HEK293 (cell line): Measurements from ENCODE around the gene DUSP2.

Experiments
- CTCF ChIA-PET: fragments of 350-600 bp; formaldehyde crosslinking; extraction: SDS; loops from one replicate; lab custom pipeline; 2021; ENCODE audit warnings: antibody characterized with exemption; lab: Yijun Ruan, JAX
- POLR2A ChIA-PET: fragments of 300-600 bp; formaldehyde crosslinking; extraction: SDS; loops from one replicate; lab custom pipeline; 2020; ENCODE audit warnings: antibody characterized with exemption, inconsistent platforms; lab: Yijun Ruan, JAX
- H3K27ac ChIP-seq: fragments of 200-500 bp; sonication (Bioruptor generic); 2 replicates; pipeline ENCODE4 v1.5.1; 2014; ENCODE audit warnings: low read depth, low read length, control low read depth, inconsistent platforms; ENCODE audit errors: extremely low read depth
- H3K36me3 ChIP-seq, 2 experiments: fragments of 200-500 bp in 1 of 2; sonication (Bioruptor generic) in 1 of 2; 1 replicate in 1 of 2; 2 replicates in 1 of 2; pipeline ENCODE4 v1.5.1; 2014 to 2017; ENCODE audit warnings: inconsistent platforms in 2 of 2, low read length in 2 of 2; ENCODE audit not compliant: control insufficient read depth in 2 of 2, insufficient read depth in 1 of 2
- H3K4me1 ChIP-seq: fragments of 200-500 bp; sonication (Bioruptor generic); 2 replicates; pipeline ENCODE4 v1.5.1; 2014; ENCODE audit warnings: mild to moderate bottlenecking, low read length, inconsistent platforms; ENCODE audit not compliant: control insufficient read depth, insufficient read depth
- H3K4me3 ChIP-seq: 2 replicates; pipeline ENCODE4 v1.5.1; 2011; ENCODE audit warnings: low read depth, mild to moderate bottlenecking, control low read depth, low read length, moderate library complexity
- H3K9me3 ChIP-seq: fragments of 200-500 bp; sonication (Bioruptor generic); 2 replicates; pipeline ENCODE4 v1.5.1; 2014; ENCODE audit warnings: low read depth, low read length, inconsistent platforms; ENCODE audit not compliant: control insufficient read depth, insufficient read depth
- KLF8 ChIP-seq: fragments of 450-650 bp; formaldehyde crosslinking; IDR thresholded peaks from 2 replicates; pipeline ENCODE4 v1.5.1; 2016; ENCODE audit warnings: missing biosample characterization, missing genetic modification characterization
- RBAK ChIP-seq: fragments of 450-650 bp; formaldehyde crosslinking; IDR thresholded peaks from 2 replicates; pipeline ENCODE4 v1.5.1; 2016; ENCODE audit warnings: missing biosample characterization, missing genetic modification characterization
- WT1 ChIP-seq: fragments of 450-650 bp; formaldehyde crosslinking; IDR thresholded peaks from 2 replicates; pipeline ENCODE4 v1.5.1; 2016; ENCODE audit warnings: missing biosample characterization, missing genetic modification characterization
- YY2 ChIP-seq: fragments of 450-650 bp; formaldehyde crosslinking; IDR thresholded peaks from 2 replicates; pipeline ENCODE4 v1.5.1; 2016; ENCODE audit warnings: missing biosample characterization, missing genetic modification characterization
- ZEB2 ChIP-seq: fragments of 450-650 bp; formaldehyde crosslinking; IDR thresholded peaks from 2 replicates; pipeline ENCODE4 v1.5.1; 2016; ENCODE audit warnings: missing biosample characterization, missing genetic modification characterization
- ZFP41 ChIP-seq: fragments of 450-650 bp; formaldehyde crosslinking; IDR thresholded peaks from 2 replicates; pipeline ENCODE4 v1.5.1; 2016; ENCODE audit warnings: missing biosample characterization, missing genetic modification characterization, borderline replicate concordance
- ZNF223 ChIP-seq: fragments of 450-650 bp; formaldehyde crosslinking; IDR thresholded peaks from 2 replicates; pipeline ENCODE4 v1.5.1; 2016; ENCODE audit warnings: missing biosample characterization, missing genetic modification characterization
- ZNF23 ChIP-seq: fragments of 450-650 bp; formaldehyde crosslinking; IDR thresholded peaks from 2 replicates; pipeline ENCODE4 v1.5.1; 2016; ENCODE audit warnings: missing biosample characterization, missing genetic modification characterization, borderline replicate concordance
- ZNF24 ChIP-seq: fragments of 450-650 bp; formaldehyde crosslinking; IDR thresholded peaks from 2 replicates; pipeline ENCODE4 v1.5.1; 2016; ENCODE audit warnings: missing biosample characterization, missing genetic modification characterization
- ZNF302 ChIP-seq: fragments of 450-650 bp; formaldehyde crosslinking; IDR thresholded peaks from 2 replicates; pipeline ENCODE4 v1.5.1; 2016; ENCODE audit warnings: missing biosample characterization, missing genetic modification characterization, low read depth
- ZNF350 ChIP-seq: fragments of 450-650 bp; formaldehyde crosslinking; IDR thresholded peaks from 2 replicates; pipeline ENCODE4 v1.5.0; 2017; ENCODE audit warnings: missing biosample characterization, mild to moderate bottlenecking, missing genetic modification characterization
- ZNF37A ChIP-seq: fragments of 450-650 bp; IDR thresholded peaks from 2 replicates; pipeline ENCODE4 v1.5.1; 2018; ENCODE audit warnings: missing biosample characterization, missing genetic modification characterization
- ZNF426 ChIP-seq: fragments of 450-650 bp; formaldehyde crosslinking; IDR thresholded peaks from 2 replicates; pipeline ENCODE4 v1.5.1; 2017; ENCODE audit warnings: missing biosample characterization, missing genetic modification characterization, mild to moderate bottlenecking, inconsistent platforms, moderate library complexity
- ZNF473 ChIP-seq: fragments of 450-650 bp; formaldehyde crosslinking; IDR thresholded peaks from 2 replicates; pipeline ENCODE4 v1.5.1; 2017; ENCODE audit warnings: missing biosample characterization, missing genetic modification characterization
- ZNF514 ChIP-seq: fragments of 450-650 bp; formaldehyde crosslinking; IDR thresholded peaks from 2 replicates; pipeline ENCODE4 v1.5.1; 2016; ENCODE audit warnings: missing biosample characterization, missing genetic modification characterization
- ZNF529 ChIP-seq: fragments of 450-650 bp; formaldehyde crosslinking; IDR thresholded peaks from 2 replicates; pipeline ENCODE4 v1.5.1; 2017; ENCODE audit warnings: missing genetic modification characterization, missing biosample characterization; ENCODE audit not compliant: insufficient replicate concordance
- ZNF585B ChIP-seq: fragments of 450-650 bp; formaldehyde crosslinking; IDR thresholded peaks from 2 replicates; pipeline ENCODE4 v1.5.1; 2016; ENCODE audit warnings: missing biosample characterization, missing genetic modification characterization
- ZNF623 ChIP-seq: fragments of 450-650 bp; formaldehyde crosslinking; IDR thresholded peaks from 2 replicates; pipeline ENCODE4 v1.5.1; 2016; ENCODE audit warnings: missing biosample characterization, missing genetic modification characterization
- ZNF629 ChIP-seq: fragments of 450-650 bp; formaldehyde crosslinking; IDR thresholded peaks from 2 replicates; pipeline ENCODE4 v1.5.1; 2017; ENCODE audit warnings: missing biosample characterization, missing genetic modification characterization
- ZNF670 ChIP-seq: fragments of 450-650 bp; formaldehyde crosslinking; IDR thresholded peaks from 2 replicates; pipeline ENCODE4 v1.5.1; 2016; ENCODE audit warnings: missing biosample characterization, missing genetic modification characterization, low read depth
- ZNF777 ChIP-seq: fragments of 450-650 bp; formaldehyde crosslinking; IDR thresholded peaks from 2 replicates; pipeline ENCODE4 v1.5.1; 2017; ENCODE audit warnings: missing biosample characterization, missing genetic modification characterization, borderline replicate concordance
- ZNF830 ChIP-seq: fragments of 450-650 bp; IDR thresholded peaks from 2 replicates; pipeline ENCODE4 v1.5.0; 2018; ENCODE audit warnings: missing biosample characterization, missing genetic modification characterization, low read depth, mild to moderate bottlenecking, moderate library complexity
- ZXDB ChIP-seq: fragments of 450-650 bp; formaldehyde crosslinking; IDR thresholded peaks from 2 replicates; pipeline ENCODE4 v1.5.1; 2016; ENCODE audit warnings: missing biosample characterization, missing genetic modification characterization
- TF ChIP-seq, protein P1 (sequence below): fragments of 450-650 bp; formaldehyde crosslinking; IDR thresholded peaks from 2 replicates; pipeline ENCODE4 v1.5.1; 2016; ENCODE audit warnings: missing biosample characterization, missing genetic modification characterization
- TF ChIP-seq, protein P2 (sequence below): fragments of 450-650 bp; formaldehyde crosslinking; IDR thresholded peaks from 2 replicates; pipeline ENCODE4 v1.5.1; 2016; ENCODE audit warnings: missing biosample characterization, missing genetic modification characterization
- TF ChIP-seq, protein P3 (sequence below): fragments of 450-650 bp; formaldehyde crosslinking; IDR thresholded peaks from 2 replicates; pipeline ENCODE4 v1.5.1; 2016; ENCODE audit warnings: missing biosample characterization, missing genetic modification characterization

DUSP2 gene

DNA sequence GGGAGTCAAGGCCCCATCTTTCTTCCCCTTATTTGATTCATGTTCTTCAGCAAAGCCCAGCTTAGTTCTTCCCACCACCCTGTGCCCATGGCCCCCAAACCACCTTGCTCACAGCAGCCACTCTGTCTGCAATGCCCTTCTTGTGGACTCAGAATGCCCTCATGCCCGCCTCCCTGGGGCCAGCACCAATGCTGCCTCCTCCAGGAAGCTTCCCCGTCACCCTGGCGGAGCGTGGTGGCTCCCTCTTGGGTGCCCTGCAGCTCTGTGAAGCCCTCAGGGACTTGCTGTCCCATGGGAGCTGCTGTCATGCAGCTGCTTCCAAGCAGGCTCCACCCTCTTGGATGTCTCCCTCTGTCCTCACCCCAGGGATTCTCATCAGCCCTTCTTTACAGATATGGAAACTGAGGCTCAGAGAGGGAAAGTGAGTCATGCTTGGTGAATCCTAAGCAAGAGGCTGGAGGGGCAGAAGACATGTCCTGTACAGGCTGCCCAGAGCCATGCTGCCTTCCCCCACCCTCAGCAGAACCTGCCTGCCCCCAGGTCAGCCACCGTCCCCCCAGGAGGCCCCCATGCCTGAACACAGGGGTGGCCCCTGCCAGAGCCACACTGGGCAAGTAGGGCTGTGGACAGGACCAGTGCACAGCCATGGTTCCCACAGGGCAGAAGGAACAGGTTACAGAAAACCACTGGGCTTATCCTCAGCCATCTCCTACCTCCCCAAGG lies 11.8 kb upstream of the DUSP2 start (continued):
- TF ChIP-seq ZNF623, result no peak
- no peak for TF ChIP-seq ZNF585B (tag by site-specific recombination)
- TF ChIP-seq ZXDB (tag by site-specific recombination), result no peak
- TF ChIP-seq, protein P1, sequence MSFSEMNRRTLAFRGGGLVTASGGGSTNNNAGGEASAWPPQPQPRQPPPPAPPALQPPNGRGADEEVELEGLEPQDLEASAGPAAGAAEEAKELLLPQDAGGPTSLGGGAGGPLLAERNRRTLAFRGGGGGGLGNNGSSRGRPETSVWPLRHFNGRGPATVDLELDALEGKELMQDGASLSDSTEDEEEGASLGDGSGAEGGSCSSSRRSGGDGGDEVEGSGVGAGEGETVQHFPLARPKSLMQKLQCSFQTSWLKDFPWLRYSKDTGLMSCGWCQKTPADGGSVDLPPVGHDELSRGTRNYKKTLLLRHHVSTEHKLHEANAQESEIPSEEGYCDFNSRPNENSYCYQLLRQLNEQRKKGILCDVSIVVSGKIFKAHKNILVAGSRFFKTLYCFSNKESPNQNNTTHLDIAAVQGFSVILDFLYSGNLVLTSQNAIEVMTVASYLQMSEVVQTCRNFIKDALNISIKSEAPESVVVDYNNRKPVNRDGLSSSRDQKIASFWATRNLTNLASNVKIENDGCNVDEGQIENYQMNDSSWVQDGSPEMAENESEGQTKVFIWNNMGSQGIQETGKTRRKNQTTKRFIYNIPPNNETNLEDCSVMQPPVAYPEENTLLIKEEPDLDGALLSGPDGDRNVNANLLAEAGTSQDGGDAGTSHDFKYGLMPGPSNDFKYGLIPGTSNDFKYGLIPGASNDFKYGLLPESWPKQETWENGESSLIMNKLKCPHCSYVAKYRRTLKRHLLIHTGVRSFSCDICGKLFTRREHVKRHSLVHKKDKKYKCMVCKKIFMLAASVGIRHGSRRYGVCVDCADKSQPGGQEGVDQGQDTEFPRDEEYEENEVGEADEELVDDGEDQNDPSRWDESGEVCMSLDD, result no peak
- TF ChIP-seq WT1 (tag by site-specific recombination), result no peak
- TF ChIP-seq, protein P2, sequence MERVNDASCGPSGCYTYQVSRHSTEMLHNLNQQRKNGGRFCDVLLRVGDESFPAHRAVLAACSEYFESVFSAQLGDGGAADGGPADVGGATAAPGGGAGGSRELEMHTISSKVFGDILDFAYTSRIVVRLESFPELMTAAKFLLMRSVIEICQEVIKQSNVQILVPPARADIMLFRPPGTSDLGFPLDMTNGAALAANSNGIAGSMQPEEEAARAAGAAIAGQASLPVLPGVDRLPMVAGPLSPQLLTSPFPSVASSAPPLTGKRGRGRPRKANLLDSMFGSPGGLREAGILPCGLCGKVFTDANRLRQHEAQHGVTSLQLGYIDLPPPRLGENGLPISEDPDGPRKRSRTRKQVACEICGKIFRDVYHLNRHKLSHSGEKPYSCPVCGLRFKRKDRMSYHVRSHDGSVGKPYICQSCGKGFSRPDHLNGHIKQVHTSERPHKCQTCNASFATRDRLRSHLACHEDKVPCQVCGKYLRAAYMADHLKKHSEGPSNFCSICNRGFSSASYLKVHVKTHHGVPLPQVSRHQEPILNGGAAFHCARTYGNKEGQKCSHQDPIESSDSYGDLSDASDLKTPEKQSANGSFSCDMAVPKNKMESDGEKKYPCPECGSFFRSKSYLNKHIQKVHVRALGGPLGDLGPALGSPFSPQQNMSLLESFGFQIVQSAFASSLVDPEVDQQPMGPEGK, result no peak
- no peak for TF ChIP-seq ZNF670 (tag by site-specific recombination)
- no peak for TF ChIP-seq ZNF514 (tag by site-specific recombination)
- no peak for TF ChIP-seq ZNF529 (tag by site-specific recombination)

DNA sequence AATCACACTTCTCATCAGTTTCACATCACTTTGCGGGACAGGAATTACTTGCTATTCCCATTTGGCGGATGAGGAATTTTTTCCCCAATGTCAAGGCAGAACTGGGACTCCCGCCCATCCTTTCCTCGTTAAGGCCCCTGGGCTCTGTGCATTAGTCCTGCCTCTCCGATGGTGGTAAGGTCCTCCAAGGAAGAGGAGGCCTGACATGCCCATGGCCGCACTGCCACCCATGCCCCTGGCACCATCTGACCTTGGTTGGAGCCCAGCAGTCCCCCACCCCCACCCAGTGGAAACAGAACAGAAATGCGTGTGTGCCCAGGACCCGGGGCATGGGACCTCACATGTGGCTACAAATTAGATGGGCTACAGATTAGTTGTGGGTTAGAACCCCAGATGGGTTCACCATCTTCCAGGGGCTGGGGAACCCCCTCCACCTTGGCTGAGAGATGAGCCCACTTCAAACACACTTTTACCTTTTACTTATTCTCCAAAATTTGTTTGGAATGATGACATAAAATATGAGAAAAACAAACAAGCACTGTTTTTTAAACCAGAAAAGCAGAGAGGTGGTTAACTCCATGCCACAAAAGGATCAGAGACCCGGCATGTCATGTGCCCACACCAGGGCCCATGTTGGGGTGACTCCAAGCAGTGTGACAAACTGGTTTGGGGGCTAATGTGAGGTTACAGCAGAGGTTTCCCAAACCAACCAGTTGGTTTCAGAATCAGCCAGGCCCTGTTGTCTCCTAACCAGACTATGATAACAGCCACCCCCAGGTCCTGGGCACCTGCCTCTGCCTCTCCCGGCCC lies 11.0 kb upstream of the DUSP2 start:
- Histone ChIP-seq H3K4me1 (no peaks in the 10 kb centered on the region), H3K4me3 (no peak overlapping the region), H3K27ac (no peak overlapping the region), H3K9me3 (no peaks in the 10 kb centered on the region), H3K36me3 (no peaks in the 10 kb centered on the region)
- TF ChIP-seq, protein P3, sequence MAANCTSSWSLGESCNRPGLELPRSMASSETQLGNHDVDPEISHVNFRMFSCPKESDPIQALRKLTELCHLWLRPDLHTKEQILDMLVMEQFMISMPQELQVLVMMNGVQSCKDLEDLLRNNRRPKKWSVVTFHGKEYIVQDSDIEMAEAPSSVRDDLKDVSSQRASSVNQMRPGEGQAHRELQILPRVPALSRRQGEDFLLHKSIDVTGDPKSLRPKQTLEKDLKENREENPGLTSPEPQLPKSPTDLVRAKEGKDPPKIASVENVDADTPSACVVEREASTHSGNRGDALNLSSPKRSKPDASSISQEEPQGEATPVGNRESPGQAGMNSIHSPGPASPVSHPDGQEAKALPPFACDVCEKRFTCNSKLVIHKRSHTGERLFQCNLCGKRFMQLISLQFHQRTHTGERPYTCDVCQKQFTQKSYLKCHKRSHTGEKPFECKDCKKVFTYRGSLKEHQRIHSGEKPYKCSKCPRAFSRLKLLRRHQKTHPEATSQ (tag by site-specific recombination), result no peak
- ChIA-PET POLR2A (no interaction called here), CTCF (interaction anchor here (3.1 kb wide), 1 partner anchor 18 kb away, joined by 15 read pairs; no protein-coding TSS in a partner anchor)

DNA sequence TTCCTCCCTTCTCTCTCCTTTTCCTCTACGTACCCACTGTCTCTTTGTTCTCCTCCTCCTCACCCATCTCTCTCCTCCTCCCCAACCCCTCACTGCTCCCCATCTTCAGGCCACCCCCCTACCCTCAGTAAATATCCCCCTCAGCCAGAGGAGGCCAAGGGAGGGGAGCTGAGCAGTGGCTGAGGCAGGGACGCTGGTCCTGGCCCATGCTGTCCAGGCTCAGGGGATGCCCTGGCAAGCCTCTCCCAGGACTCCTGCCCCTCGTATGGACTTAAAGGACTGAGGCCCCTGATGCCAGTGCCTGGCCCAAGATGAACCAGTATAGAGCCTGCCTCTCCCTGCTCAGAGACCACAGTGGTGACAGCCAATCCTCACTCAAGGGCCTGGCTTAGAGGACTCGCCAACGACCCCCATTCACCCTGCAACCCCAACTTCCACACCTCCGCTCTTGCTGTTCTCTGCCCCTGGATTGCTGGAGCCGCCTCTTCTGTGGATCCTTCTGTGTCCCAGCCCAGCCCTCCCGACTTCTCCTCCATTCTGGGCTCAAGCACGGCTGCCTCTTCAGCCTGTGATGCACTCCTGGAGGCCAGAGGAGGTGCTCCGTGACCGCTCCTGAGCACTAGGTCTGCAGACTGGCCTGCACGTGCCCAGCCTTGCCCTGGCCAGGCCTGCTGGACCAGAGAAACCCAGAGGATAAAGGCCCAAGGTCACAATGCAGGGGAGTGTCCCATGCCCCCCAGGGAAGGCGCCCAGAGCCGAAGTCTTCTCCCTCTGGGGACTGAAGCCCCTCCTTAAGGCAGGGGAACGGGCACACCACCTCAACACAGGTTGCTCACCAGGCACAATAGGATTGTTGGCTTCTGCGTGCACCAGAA lies 9.5 kb upstream of the DUSP2 start:
- H3K4me3 ChIP-seq, result no peak overlapping the region
- H3K36me3 ChIP-seq, result no peaks in the 10 kb centered on the region
- ChIA-PET POLR2A (no interaction called here), CTCF (interaction anchor here (0.6 to 3.1 kb wide), 3 partner anchors 20 to 21 kb away, joined by 4 to 15 read pairs (median 5); no protein-coding TSS in a partner anchor)
- H3K27ac ChIP-seq, result no peak overlapping the region
- H3K4me1 ChIP-seq, result no peaks in the 10 kb centered on the region
- no peaks in the 10 kb centered on the region for H3K9me3 ChIP-seq
- no peak for TF ChIP-seq YY2 (tag by site-specific recombination)
- no peak for TF ChIP-seq ZNF37A (tag by site-specific recombination)
- TF ChIP-seq ZNF24 (tag by site-specific recombination), result no peak
- no peak for TF ChIP-seq ZNF629 (tag by site-specific recombination)
- no peak for TF ChIP-seq ZNF777 (tag by site-specific recombination)
- no peak for TF ChIP-seq ZEB2 (tag by site-specific recombination)
- TF ChIP-seq ZNF302 (tag by site-specific recombination), result no peak
- no peak for TF ChIP-seq ZNF830 (tag by site-specific recombination)
- no peak for TF ChIP-seq ZNF473 (tag by site-specific recombination)
- TF ChIP-seq ZNF426 (tag by site-specific recombination), result no peak
- TF ChIP-seq ZNF350 (tag by site-specific recombination), result no peak
- no peak for TF ChIP-seq ZNF223 (tag by site-specific recombination)
- TF ChIP-seq ZFP41, result no peak
- TF ChIP-seq KLF8 (tag by site-specific recombination), result no peak
- no peak for TF ChIP-seq RBAK (tag by site-specific recombination)
- TF ChIP-seq ZNF23 (tag by site-specific recombination), result no peak
